CD4-positive, alpha-beta memory T cell (primary cell): ENCODE data around the gene GCHFR. TPM values are rescaled to one million over a fixed set of nuclear protein-coding genes. Genes with fewer than 3 reads are reported as not detected.

Experiments
- CTCF ChIA-PET: fragments of 350-600 bp; sonication (Branson Sonifier 250); formaldehyde crosslinking; loops from one replicate; lab custom pipeline; 2021; ENCODE audit warnings: inconsistent platforms; ENCODE audit not compliant: partially characterized antibody; lab: Charles Lee
- POLR2A ChIA-PET: fragments of 350-600 bp; sonication (Branson Sonifier 250); formaldehyde crosslinking; loops from one replicate; lab custom pipeline; 2021; ENCODE audit not compliant: partially characterized antibody; lab: Charles Lee
- DNase-seq, 5 donors: peaks; one replicate each; pipeline versions ENCODE4 v3.0.0 to v3.0.0-alpha.2; 2020 to 2022; ENCODE audit warnings: mixed read lengths in 1 of 5
- H3K27ac ChIP-seq: one replicate; pipeline ENCODE4 v1.7.0; 2013; ENCODE audit warnings: low read depth, low read length
- H3K27me3 ChIP-seq: 2 replicates; pipeline ENCODE4 v1.7.0; 2013; ENCODE audit warnings: mild to moderate bottlenecking, low read length, moderate library complexity; ENCODE audit not compliant: insufficient read depth
- H3K36me3 ChIP-seq: 2 replicates; pipeline ENCODE4 v1.7.0; 2013; ENCODE audit warnings: mild to moderate bottlenecking, low read length, moderate library complexity; ENCODE audit not compliant: insufficient read depth
- H3K4me1 ChIP-seq: 2 replicates; pipeline ENCODE4 v1.7.0; 2013; ENCODE audit warnings: mild to moderate bottlenecking, low read length, moderate library complexity; ENCODE audit not compliant: insufficient read depth
- H3K4me3 ChIP-seq, 2 donors: one replicate each; pipeline ENCODE4 v1.7.0; 2013; ENCODE audit warnings: low read length in 2 of 2, mild to moderate bottlenecking in 1 of 2
- H3K9me3 ChIP-seq, 2 donors: one replicate each; pipeline ENCODE4 v1.7.0; 2013; ENCODE audit warnings: low read length in 2 of 2, control low read depth in 1 of 2; ENCODE audit not compliant: control insufficient read depth in 1 of 2
- H3K27ac Mint-ChIP-seq, 7 donors: one replicate each; pipeline ENCODE4 v1.8.0; 2020 to 2021; ENCODE audit warnings: mixed read lengths in 7 of 7, mild to moderate bottlenecking in 6 of 7, inconsistent platforms in 3 of 7, moderate library complexity in 3 of 7
- H3K27me3 Mint-ChIP-seq, 2 donors: one replicate each; pipeline ENCODE4 v1.8.0; 2020 to 2021; ENCODE audit warnings: mixed read lengths in 2 of 2
- H3K36me3 Mint-ChIP-seq, 2 donors: one replicate each; pipeline ENCODE4 v1.8.0; 2020 to 2021; ENCODE audit warnings: mixed read lengths in 2 of 2, inconsistent platforms in 1 of 2, mild to moderate bottlenecking in 1 of 2
- H3K4me1 Mint-ChIP-seq, 4 donors: one replicate each; pipeline ENCODE4 v1.8.0; 2020 to 2021; ENCODE audit warnings: mixed read lengths in 4 of 4, mild to moderate bottlenecking in 1 of 4
- H3K4me3 Mint-ChIP-seq, 8 donors: one replicate each; pipeline ENCODE4 v1.8.0; 2020 to 2021; ENCODE audit warnings: mixed read lengths in 8 of 8, mild to moderate bottlenecking in 7 of 8, moderate library complexity in 6 of 8, inconsistent platforms in 3 of 8
- H3K9me3 Mint-ChIP-seq, 8 donors: one replicate each; pipeline ENCODE4 v1.8.0; 2020 to 2021; ENCODE audit warnings: mixed read lengths in 8 of 8, mild to moderate bottlenecking in 5 of 8, inconsistent platforms in 3 of 8, moderate library complexity in 1 of 8
- intact Hi-C: fragments of 100-400 bp; cut with micrococcal nuclease; formaldehyde crosslinking; loops from one replicate; pipeline ENCODE4 v1.15.1; 2023
- polyA plus RNA-seq, 2 donors: library from polyadenylated mRNA; unstranded; fragments of 300-500 nt; fragmentation: Illumina TruSeq; gene quantifications; one replicate each; pipeline ENCODE4 v1.2.3, GENCODE V29; 2021
- total RNA-seq, 2 experiments: library from RNA; stranded (reverse); gene quantifications; one replicate each; pipeline ENCODE4 v1.2.3, GENCODE V29; 2021

GCHFR gene
- total and polyA plus RNA-seq, 4 experiments from 2014 or later: 21.2 to 115 (median 49.4) TPM

- DNase-seq: peak; percentile 19 to 54 (median 27)
- Histone ChIP-seq H3K4me3 (peak overlapping the region; percentile 61 to 81), H3K27ac (peak overlapping the region; percentile 64), H3K36me3 (no peaks in the 10 kb centered on the region), H3K9me3 (no peaks in the 10 kb centered on the region), H3K27me3 (no peaks in the 10 kb centered on the region), H3K4me1 (peaks cover 28% of the 10 kb centered on the region)
- H3K36me3 Mint-ChIP-seq: peaks cover 0 to 7% of the 10 kb centered on the region in 2 donors
- H3K27me3 Mint-ChIP-seq: no peaks in the 10 kb centered on the region
- ChIA-PET POLR2A (interaction anchor here (1.2 to 6.1 kb wide), 10 partner anchors 9 to 198 kb away, joined by 3 to 46 read pairs (median 8); partner anchors contain the start of genes CCDC32, RAD51, RMDN3 and VPS18), CTCF (interaction anchor here (1.3 to 2.0 kb wide), 2 partner anchors 19 to 68 kb away, joined by 5 to 6 read pairs; partner anchors contain the start of gene RAD51)
- peaks cover 12 to 32% (median 19%) of the 10 kb centered on the region in 4 donors for H3K4me1 Mint-ChIP-seq
- peak overlapping the region; percentile 85 to 95 (median 89) for H3K27ac Mint-ChIP-seq
- intact Hi-C loops: loop anchor here (1.0 kb wide), 1 partner anchor 8 kb away; the partner anchor contains the start of gene RMDN3
- H3K9me3 Mint-ChIP-seq: no peaks in the 10 kb centered on the region
- H3K4me3 Mint-ChIP-seq: peak overlapping the region; percentile 87 to 93 (median 90)
These were observed 708 bp upstream of the GCHFR start for GRCh38 chr15:40762919-40763800.

- Mint-ChIP-seq H3K27me3 (no peaks in the 10 kb centered on the region), H3K4me1 (peaks cover 12 to 39% (median 27%) of the 10 kb centered on the region in 4 donors), H3K9me3 (no peaks in the 10 kb centered on the region), H3K36me3 (peaks cover 0 to 13% of the 10 kb centered on the region in 2 donors), H3K4me3 (peak overlapping the region; percentile 87 to 93 (median 90)), H3K27ac (peak overlapping the region; percentile 72 to 96 (median 92))
- no peaks in the 10 kb centered on the region for H3K27me3 ChIP-seq
- CTCF ChIA-PET: interaction anchor here (0.8 to 2.5 kb wide), 5 partner anchors 18 to 94 kb away, joined by 3 to 6 read pairs (median 5); partner anchors contain the start of gene RAD51
- peak overlapping the region; percentile 64 for H3K27ac ChIP-seq
- H3K4me3 ChIP-seq: peak overlapping the region; percentile 61 to 81
- intact Hi-C loops: loop anchor here (2.0 kb wide), 2 partner anchors 18 to 42 kb away; partner anchors contain the start of genes DNAJC17 and ZFYVE19
- H3K36me3 ChIP-seq: no peaks in the 10 kb centered on the region
- H3K9me3 ChIP-seq: no peaks in the 10 kb centered on the region
- peaks cover 28% of the 10 kb centered on the region for H3K4me1 ChIP-seq
- no peak for DNase-seq
- POLR2A ChIA-PET: interaction anchor here (0.7 to 6.1 kb wide), 16 partner anchors 8 to 200 kb away, joined by 3 to 46 read pairs (median 6); partner anchors contain the start of genes CCDC32, CHAC1, RAD51 and RMDN3
These were observed 798 bp downstream of the GCHFR start for GRCh38 chr15:40764629-40765103.

GRCh38 chr15:40766194-40766815 lies 2.4 kb downstream of the GCHFR start:
- no peaks in the 10 kb centered on the region for H3K36me3 ChIP-seq
- DNase-seq: peak in 1 of 5 donors; percentile 19
- H3K27me3 ChIP-seq: no peaks in the 10 kb centered on the region
- H3K4me1 ChIP-seq: peaks cover 28% of the 10 kb centered on the region
- no peaks in the 10 kb centered on the region for H3K9me3 ChIP-seq
- Mint-ChIP-seq H3K27ac (peak overlapping the region; percentile 53 to 92 (median 81)), H3K36me3 (peaks cover 0 to 17% of the 10 kb centered on the region in 2 donors), H3K4me3 (no peak overlapping the region), H3K9me3 (no peaks in the 10 kb centered on the region), H3K27me3 (no peaks in the 10 kb centered on the region), H3K4me1 (peaks cover 12 to 49% (median 30%) of the 10 kb centered on the region in 4 donors)
- H3K27ac ChIP-seq: peak overlapping the region; percentile 64
- no peak overlapping the region for H3K4me3 ChIP-seq
- intact Hi-C loops: no loop called here
- ChIA-PET CTCF (interaction anchor here (0.7 to 2.5 kb wide), 5 partner anchors 10 to 92 kb away, joined by 3 to 8 read pairs (median 4); no protein-coding TSS in a partner anchor), POLR2A (interaction anchor here (6.1 kb wide), 1 partner anchor 72 kb away, joined by 46 read pairs; the partner anchor contains the start of gene RAD51)

GRCh38 chr15:40766906-40767837 lies 3.3 kb downstream of the GCHFR start:
- Histone ChIP-seq H3K9me3 (no peaks in the 10 kb centered on the region), H3K27ac (no peak overlapping the region), H3K36me3 (no peaks in the 10 kb centered on the region), H3K4me3 (no peak overlapping the region), H3K4me1 (peaks cover 28% of the 10 kb centered on the region), H3K27me3 (no peaks in the 10 kb centered on the region)
- ChIA-PET POLR2A (interaction anchor here (1.1 to 6.1 kb wide), 2 partner anchors 73 to 177 kb away, joined by 4 to 46 read pairs; partner anchors contain the start of gene RAD51), CTCF (interaction anchor here (0.6 to 2.3 kb wide), 2 partner anchors 15 to 178 kb away, joined by 4 to 8 read pairs; no protein-coding TSS in a partner anchor)
- intact Hi-C loops: no loop called here
- no peak for DNase-seq
- Mint-ChIP-seq H3K27me3 (no peaks in the 10 kb centered on the region), H3K36me3 (peaks cover 0 to 19% of the 10 kb centered on the region in 2 donors), H3K4me3 (no peak overlapping the region), H3K9me3 (no peaks in the 10 kb centered on the region), H3K27ac (peak overlapping the region in 1 of 7 donors; percentile 85), H3K4me1 (peaks cover 12 to 49% (median 30%) of the 10 kb centered on the region in 4 donors)

- no peaks in the 10 kb centered on the region for H3K27me3 ChIP-seq
These were observed 4.1 kb downstream of the GCHFR start for GRCh38 chr15:40767838-40768500.

More at GRCh38 chr15:40767838-40768500, 4.1 kb downstream of the GCHFR start:
- DNase-seq: no peak
- H3K4me1 ChIP-seq: peaks cover 22% of the 10 kb centered on the region
- H3K27me3 Mint-ChIP-seq: no peaks in the 10 kb centered on the region
- H3K9me3 ChIP-seq: no peaks in the 10 kb centered on the region
- H3K36me3 ChIP-seq: peaks cover 4% of the 10 kb centered on the region
- H3K27ac ChIP-seq: no peak overlapping the region
- H3K4me1 Mint-ChIP-seq: peaks cover 11 to 44% (median 30%) of the 10 kb centered on the region in 4 donors
- CTCF ChIA-PET: interaction anchor here (1.1 to 2.3 kb wide), 2 partner anchors 14 to 24 kb away, joined by 4 to 8 read pairs; no protein-coding TSS in a partner anchor
- POLR2A ChIA-PET: interaction anchor here (1.1 kb wide), 1 partner anchor 178 kb away, joined by 4 read pairs; no protein-coding TSS in a partner anchor
- H3K4me3 Mint-ChIP-seq: no peak overlapping the region
- H3K9me3 Mint-ChIP-seq: no peaks in the 10 kb centered on the region
- intact Hi-C loops: no loop called here
- peaks cover 0 to 24% of the 10 kb centered on the region in 2 donors for H3K36me3 Mint-ChIP-seq
- H3K4me3 ChIP-seq: no peak overlapping the region
- peak overlapping the region in 2 of 7 donors; percentile 65 to 70 for H3K27ac Mint-ChIP-seq
